Parathyroid adenoma (tissue), 2 donors: Measurements from ENCODE around the gene MUC20.

Experiments used
- H2AFZ ChIP-seq: fragments of 300-600 bp; sonication (generic); one replicate; pipeline ENCODE4 v1.7.0; 2017; ENCODE audit warnings: antibody characterized with exemption, mild to moderate bottlenecking
- H3K27ac ChIP-seq: fragments of 300-600 bp; sonication (generic); one replicate; pipeline ENCODE4 v1.7.0; 2017
- H3K27me3 ChIP-seq: fragments of 300-600 bp; sonication (generic); one replicate; pipeline ENCODE4 v1.7.0; 2017; ENCODE audit warnings: low read length; ENCODE audit not compliant: control insufficient read depth, insufficient read depth
- H3K36me3 ChIP-seq: fragments of 300-600 bp; sonication (generic); one replicate; pipeline ENCODE4 v1.7.0; 2017; ENCODE audit warnings: low read length; ENCODE audit not compliant: control insufficient read depth, insufficient read depth
- H3K4me1 ChIP-seq: fragments of 300-600 bp; sonication (generic); one replicate; pipeline ENCODE4 v1.7.0; 2017; ENCODE audit warnings: control low read depth
- H3K4me2 ChIP-seq: fragments of 300-600 bp; sonication (generic); one replicate; pipeline ENCODE4 v1.7.0; 2017; ENCODE audit warnings: low read length
- H3K4me3 ChIP-seq: fragments of 300-600 bp; sonication (generic); one replicate; pipeline ENCODE4 v1.7.0; 2017; ENCODE audit warnings: low read depth, low read length
- H3K79me2 ChIP-seq: fragments of 300-600 bp; sonication (generic); one replicate; pipeline ENCODE4 v1.7.0; 2017; ENCODE audit warnings: control low read depth
- H3K9ac ChIP-seq: fragments of 300-600 bp; sonication (generic); one replicate; pipeline ENCODE4 v1.7.0; 2017; ENCODE audit warnings: mild to moderate bottlenecking
- H3K9me3 ChIP-seq: fragments of 300-600 bp; sonication (generic); one replicate; pipeline ENCODE4 v1.7.0; 2017; ENCODE audit warnings: low read length; ENCODE audit not compliant: control insufficient read depth
- TF ChIP-seq, protein P1 (sequence below): fragments of 300-600 bp; sonication (generic); IDR thresholded peaks from one replicate; pipeline ENCODE4 v1.7.0; 2017; ENCODE audit warnings: antibody characterized with exemption, mild to moderate bottlenecking
- donor health status: primary hyperparathyroidism.

MUC20 gene

DNA sequence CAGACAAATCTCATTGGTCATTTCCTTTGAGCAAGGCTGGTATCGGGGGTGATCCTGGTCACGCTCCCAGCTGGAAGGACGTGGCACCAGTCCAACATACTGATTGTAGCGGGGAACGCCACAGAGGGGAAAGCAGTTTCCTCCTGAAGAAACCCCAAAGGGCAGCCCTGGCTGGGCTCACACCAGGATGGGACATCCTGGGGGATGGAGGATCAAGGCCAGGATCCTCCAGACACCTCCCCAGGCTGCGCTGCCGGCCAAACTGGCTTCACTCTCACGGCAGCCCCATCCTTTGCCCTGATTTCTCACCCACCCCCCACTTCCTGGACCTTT lies 36.6 kb downstream of the MUC20 start:
- TF ChIP-seq, protein P1, sequence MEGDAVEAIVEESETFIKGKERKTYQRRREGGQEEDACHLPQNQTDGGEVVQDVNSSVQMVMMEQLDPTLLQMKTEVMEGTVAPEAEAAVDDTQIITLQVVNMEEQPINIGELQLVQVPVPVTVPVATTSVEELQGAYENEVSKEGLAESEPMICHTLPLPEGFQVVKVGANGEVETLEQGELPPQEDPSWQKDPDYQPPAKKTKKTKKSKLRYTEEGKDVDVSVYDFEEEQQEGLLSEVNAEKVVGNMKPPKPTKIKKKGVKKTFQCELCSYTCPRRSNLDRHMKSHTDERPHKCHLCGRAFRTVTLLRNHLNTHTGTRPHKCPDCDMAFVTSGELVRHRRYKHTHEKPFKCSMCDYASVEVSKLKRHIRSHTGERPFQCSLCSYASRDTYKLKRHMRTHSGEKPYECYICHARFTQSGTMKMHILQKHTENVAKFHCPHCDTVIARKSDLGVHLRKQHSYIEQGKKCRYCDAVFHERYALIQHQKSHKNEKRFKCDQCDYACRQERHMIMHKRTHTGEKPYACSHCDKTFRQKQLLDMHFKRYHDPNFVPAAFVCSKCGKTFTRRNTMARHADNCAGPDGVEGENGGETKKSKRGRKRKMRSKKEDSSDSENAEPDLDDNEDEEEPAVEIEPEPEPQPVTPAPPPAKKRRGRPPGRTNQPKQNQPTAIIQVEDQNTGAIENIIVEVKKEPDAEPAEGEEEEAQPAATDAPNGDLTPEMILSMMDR, result no peak
- no peak overlapping the region for H3K27ac ChIP-seq

DNA sequence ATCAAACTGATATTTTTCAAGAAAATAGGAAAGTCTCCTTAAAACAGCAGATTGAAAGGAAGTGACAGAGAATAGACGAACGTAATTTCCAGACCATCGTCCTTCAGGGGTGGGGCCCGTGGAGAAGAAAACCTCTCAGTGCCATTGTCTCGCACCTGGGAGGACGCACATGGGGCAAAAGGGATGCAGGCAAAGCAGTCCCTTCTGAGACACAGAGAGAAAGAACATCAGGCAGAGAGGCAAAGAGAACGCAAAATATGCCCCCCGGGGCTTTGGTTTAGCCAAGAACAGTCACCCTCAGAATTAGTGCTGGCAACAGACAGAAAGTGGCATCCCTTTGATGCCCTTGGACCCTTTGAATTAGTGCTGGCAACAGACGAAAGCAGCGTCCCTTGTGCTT lies 37.0 kb downstream of the MUC20 start:
- Histone ChIP-seq H2AFZ (no peak overlapping the region), H3K79me2 (no peaks in the 10 kb centered on the region), H3K4me1 (no peaks in the 10 kb centered on the region), H3K9me3 (no peaks in the 10 kb centered on the region), H3K27me3 (peaks cover 3% of the 10 kb centered on the region), H3K4me2 (no peak overlapping the region), H3K4me3 (no peak overlapping the region), H3K27ac (no peak overlapping the region), H3K9ac (no peak overlapping the region), H3K36me3 (no peaks in the 10 kb centered on the region)
- TF ChIP-seq, protein P1, result no peak

More for the DNA sequence above, 36.6 kb downstream of the MUC20 start:
- Histone ChIP-seq H3K27me3 (peaks cover 3% of the 10 kb centered on the region), H3K36me3 (no peaks in the 10 kb centered on the region), H3K4me2 (no peak overlapping the region), H2AFZ (no peak overlapping the region), H3K9ac (no peak overlapping the region), H3K79me2 (no peaks in the 10 kb centered on the region), H3K4me3 (no peak overlapping the region), H3K9me3 (no peaks in the 10 kb centered on the region), H3K4me1 (no peaks in the 10 kb centered on the region)

DNA sequence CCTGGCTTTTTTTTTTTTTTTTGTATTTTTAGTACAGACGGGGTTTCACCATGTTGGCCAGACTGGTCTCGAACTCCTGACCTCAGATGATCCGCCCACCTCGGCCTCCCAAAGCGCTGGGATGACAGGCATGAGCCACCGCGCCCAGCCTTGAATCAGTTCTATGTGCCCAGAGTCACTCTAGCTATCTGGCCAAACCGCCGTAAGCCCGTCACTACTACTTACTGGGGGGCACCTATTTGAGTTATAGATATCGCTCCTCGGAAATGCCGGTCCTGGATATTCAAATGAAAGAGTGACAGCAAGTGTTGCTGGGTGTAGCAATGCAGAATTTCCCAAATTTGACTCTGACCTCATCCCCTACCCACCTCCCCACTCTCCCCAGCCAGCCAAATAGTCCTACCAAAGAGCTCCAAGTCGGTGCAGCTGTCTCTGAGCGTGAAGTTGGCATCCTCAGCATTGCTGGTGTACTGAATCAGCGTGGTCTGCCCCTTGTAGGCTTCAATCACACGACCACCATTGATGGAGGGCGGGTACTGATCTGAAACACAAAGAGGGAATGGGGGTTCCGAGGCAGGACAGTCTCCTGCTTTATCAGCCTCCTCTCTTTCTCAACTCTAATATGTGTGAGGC lies 38.1 kb downstream of the MUC20 start:
- no peak overlapping the region for H3K9ac ChIP-seq
- H3K36me3 ChIP-seq, result no peaks in the 10 kb centered on the region
- no peaks in the 10 kb centered on the region for H3K4me1 ChIP-seq
- no peak overlapping the region for H2AFZ ChIP-seq
- H3K4me2 ChIP-seq, result no peak overlapping the region
- H3K4me3 ChIP-seq, result no peak overlapping the region
- TF ChIP-seq, protein P1, result no peak
- no peaks in the 10 kb centered on the region for H3K9me3 ChIP-seq
- H3K27me3 ChIP-seq, result peaks cover 3% of the 10 kb centered on the region
- H3K79me2 ChIP-seq, result no peaks in the 10 kb centered on the region
- H3K27ac ChIP-seq, result no peak overlapping the region

GRCh38 chr3:195760345-195761122 lies 39.8 kb downstream of the MUC20 start:
- no peak overlapping the region for H2AFZ ChIP-seq
- no peaks in the 10 kb centered on the region for H3K4me1 ChIP-seq
- H3K79me2 ChIP-seq, result no peaks in the 10 kb centered on the region
- no peaks in the 10 kb centered on the region for H3K36me3 ChIP-seq
- no peak overlapping the region for H3K4me2 ChIP-seq
- no peak overlapping the region for H3K4me3 ChIP-seq
- H3K27ac ChIP-seq, result no peak overlapping the region
- TF ChIP-seq, protein P1, result no peak
- no peak overlapping the region for H3K9ac ChIP-seq
- peaks cover 3% of the 10 kb centered on the region for H3K27me3 ChIP-seq
- H3K9me3 ChIP-seq, result no peaks in the 10 kb centered on the region
